Tibial nerve (tissue), 4 donors: ENCODE measurements around the gene CPEB3. TPM values are rescaled to one million over a fixed set of nuclear protein-coding genes. Genes with fewer than 3 reads are reported as not detected.

Experiments
- DNase-seq, 2 donors: peaks; one replicate each; pipeline ENCODE4 v3.0.0-alpha.2; 2019; ENCODE audit warnings: low spot score in 2 of 2
- H3K27ac ChIP-seq, 4 donors: fragments of 200-600 bp; sonication (generic) in 3 of 4; one replicate each; pipeline ENCODE4 v1.5.1; 2017 to 2019; ENCODE audit warnings: mild to moderate bottlenecking in 1 of 4
- H3K27me3 ChIP-seq, 2 donors: fragments of 200-600 bp; sonication (generic) in 1 of 2; one replicate each; pipeline versions ENCODE4 v1.5.1 to v1.6.0; 2017 to 2019
- H3K36me3 ChIP-seq, 3 donors: fragments of 200-600 bp; sonication (generic); one replicate each; pipeline ENCODE4 v1.5.1; 2018 to 2019
- H3K4me1 ChIP-seq, 4 donors: fragments of 200-600 bp; sonication (generic) in 3 of 4; one replicate each; pipeline ENCODE4 v1.5.1; 2017 to 2019
- H3K4me3 ChIP-seq, 4 donors: fragments of 200-600 bp; sonication (generic) in 3 of 4; one replicate each; pipeline ENCODE4 v1.5.1; 2017 to 2019; ENCODE audit warnings: mild to moderate bottlenecking in 1 of 4, moderate library complexity in 1 of 4
- H3K9me3 ChIP-seq, 4 donors: fragments of 200-600 bp; sonication (generic) in 3 of 4; one replicate each; pipeline ENCODE4 v1.5.1; 2017 to 2019
- CTCF ChIP-seq, 5 experiments: fragments of 200-600 bp in 3 of 5; fragments of 450-650 bp in 2 of 5; sonication (generic) in 3 of 5; IDR thresholded peaks; one replicate each; pipeline ENCODE4 v1.5.1; 2016 to 2019; ENCODE audit warnings: antibody characterized with exemption in 5 of 5, mild to moderate bottlenecking in 3 of 5, moderate library complexity in 2 of 5
- EP300 ChIP-seq, 2 donors: sonication (generic); formaldehyde crosslinking; IDR thresholded peaks; one replicate each; pipeline ENCODE4 v1.6.1; 2017; ENCODE audit warnings: antibody characterized with exemption in 2 of 2, mild to moderate bottlenecking in 1 of 2
- POLR2A ChIP-seq, 2 donors: fragments of 450-650 bp; IDR thresholded peaks; one replicate each; pipeline ENCODE4 v1.6.1; 2017; ENCODE audit warnings: antibody characterized with exemption in 2 of 2, mild to moderate bottlenecking in 2 of 2, moderate library complexity in 2 of 2
- WGBS, 2 donors: methylation state at CpG; one replicate each; pipeline ENCODE4 v1.1.5; 2018; 5-methylcytosine and 5-hydroxymethylcytosine counted together
- total RNA-seq, 4 donors: library from RNA; depleted of rRNA; stranded (reverse); fragments of >200 nt; gene quantifications; one replicate each; pipeline ENCODE4 v1.1.0, GENCODE V29; 2016

The CPEB3 gene
- total RNA-seq, 4 donors from 2014 or later, result 6.7 to 11.4 (median 8.8) TPM

GRCh38 chr10:92082583-92083280 is 208.1 kb downstream of the CPEB3 start:
- no peak for DNase-seq
- peaks cover 0 to 37% (median 0%) of the 10 kb centered on the region in 3 donors for H3K36me3 ChIP-seq
- H3K4me1 ChIP-seq, result peaks cover 0 to 19% (median 0%) of the 10 kb centered on the region in 4 donors
- no peak overlapping the region for H3K27ac ChIP-seq
- H3K27me3 ChIP-seq, result no peaks in the 10 kb centered on the region
- TF ChIP-seq POLR2A (IDR thresholded peaks at IDR 0.05), result no peak
- no peak for TF ChIP-seq EP300 (IDR thresholded peaks at IDR 0.05)
- no peak for TF ChIP-seq CTCF (IDR thresholded peaks at IDR 0.05)
- H3K4me3 ChIP-seq, result no peak overlapping the region
- H3K9me3 ChIP-seq, result no peaks in the 10 kb centered on the region

- H3K4me1 ChIP-seq, result peaks cover 0 to 15% (median 0%) of the 10 kb centered on the region in 4 donors
- H3K4me3 ChIP-seq, result no peak overlapping the region
- no peaks in the 10 kb centered on the region for H3K9me3 ChIP-seq
- DNase-seq, result no peak
- TF ChIP-seq EP300 (IDR thresholded peaks at IDR 0.05), result no peak
- TF ChIP-seq CTCF (IDR thresholded peaks at IDR 0.05), result no peak
- no peak for TF ChIP-seq POLR2A (IDR thresholded peaks at IDR 0.05)
- peaks cover 0 to 48% (median 0%) of the 10 kb centered on the region in 3 donors for H3K36me3 ChIP-seq
- H3K27me3 ChIP-seq, result no peaks in the 10 kb centered on the region
- no peak overlapping the region for H3K27ac ChIP-seq
These were observed 209.2 kb downstream of the CPEB3 start for GRCh38 chr10:92081641-92082040.

GRCh38 chr10:92080244-92080643 is 210.6 kb downstream of the CPEB3 start:
- DNase-seq, result no peak
- no peak for TF ChIP-seq CTCF (IDR thresholded peaks at IDR 0.05)
- TF ChIP-seq POLR2A (IDR thresholded peaks at IDR 0.05), result no peak
- TF ChIP-seq EP300 (IDR thresholded peaks at IDR 0.05), result no peak
- H3K4me3 ChIP-seq, result no peak overlapping the region
- no peaks in the 10 kb centered on the region for H3K27me3 ChIP-seq
- 92 to 94% methylated on average over 3 of the region's 3 CpGs for WGBS, 2 donors
- H3K4me1 ChIP-seq, result peaks cover 0 to 15% (median 0%) of the 10 kb centered on the region in 4 donors
- H3K9me3 ChIP-seq, result no peaks in the 10 kb centered on the region
- H3K27ac ChIP-seq, result no peak overlapping the region
- H3K36me3 ChIP-seq, result peaks cover 0 to 51% (median 0%) of the 10 kb centered on the region in 3 donors

- no peaks in the 10 kb centered on the region for H3K27me3 ChIP-seq
- peaks cover 0 to 15% (median 0%) of the 10 kb centered on the region in 4 donors for H3K4me1 ChIP-seq
- WGBS, 2 donors, result 95 to 96% methylated on average over 6 of the region's 6 CpGs
- TF ChIP-seq POLR2A (IDR thresholded peaks at IDR 0.05) (no peak), CTCF (IDR thresholded peaks at IDR 0.05) (no peak), EP300 (IDR thresholded peaks at IDR 0.05) (no peak)
- H3K4me3 ChIP-seq, result no peak overlapping the region
- no peak overlapping the region for H3K27ac ChIP-seq
- H3K36me3 ChIP-seq, result peaks cover 0 to 59% (median 0%) of the 10 kb centered on the region in 3 donors
- H3K9me3 ChIP-seq, result no peaks in the 10 kb centered on the region
- DNase-seq, result no peak
These were observed 211.9 kb downstream of the CPEB3 start for GRCh38 chr10:92079003-92079402.

- no peaks in the 10 kb centered on the region for H3K27me3 ChIP-seq
- TF ChIP-seq CTCF (IDR thresholded peaks at IDR 0.05) (no peak), EP300 (IDR thresholded peaks at IDR 0.05) (no peak), POLR2A (IDR thresholded peaks at IDR 0.05) (no peak)
- no peaks in the 10 kb centered on the region for H3K9me3 ChIP-seq
- H3K36me3 ChIP-seq, result peaks cover 0 to 59% (median 0%) of the 10 kb centered on the region in 3 donors
- no peaks in the 10 kb centered on the region for H3K4me1 ChIP-seq
- no peak overlapping the region for H3K4me3 ChIP-seq
- no peak overlapping the region for H3K27ac ChIP-seq
- DNase-seq, result no peak
These were observed 214.2 kb downstream of the CPEB3 start for GRCh38 chr10:92076722-92077121.
